ENCODE measurements around the gene LAMA5. TPM values are rescaled to one million over a fixed set of nuclear protein-coding genes. Genes with fewer than 3 reads are reported as not detected.

Gene LAMA5
- total RNA-seq, 4 donors from 2014 or later, result 93.9 to 179 (median 117) TPM

DNA sequence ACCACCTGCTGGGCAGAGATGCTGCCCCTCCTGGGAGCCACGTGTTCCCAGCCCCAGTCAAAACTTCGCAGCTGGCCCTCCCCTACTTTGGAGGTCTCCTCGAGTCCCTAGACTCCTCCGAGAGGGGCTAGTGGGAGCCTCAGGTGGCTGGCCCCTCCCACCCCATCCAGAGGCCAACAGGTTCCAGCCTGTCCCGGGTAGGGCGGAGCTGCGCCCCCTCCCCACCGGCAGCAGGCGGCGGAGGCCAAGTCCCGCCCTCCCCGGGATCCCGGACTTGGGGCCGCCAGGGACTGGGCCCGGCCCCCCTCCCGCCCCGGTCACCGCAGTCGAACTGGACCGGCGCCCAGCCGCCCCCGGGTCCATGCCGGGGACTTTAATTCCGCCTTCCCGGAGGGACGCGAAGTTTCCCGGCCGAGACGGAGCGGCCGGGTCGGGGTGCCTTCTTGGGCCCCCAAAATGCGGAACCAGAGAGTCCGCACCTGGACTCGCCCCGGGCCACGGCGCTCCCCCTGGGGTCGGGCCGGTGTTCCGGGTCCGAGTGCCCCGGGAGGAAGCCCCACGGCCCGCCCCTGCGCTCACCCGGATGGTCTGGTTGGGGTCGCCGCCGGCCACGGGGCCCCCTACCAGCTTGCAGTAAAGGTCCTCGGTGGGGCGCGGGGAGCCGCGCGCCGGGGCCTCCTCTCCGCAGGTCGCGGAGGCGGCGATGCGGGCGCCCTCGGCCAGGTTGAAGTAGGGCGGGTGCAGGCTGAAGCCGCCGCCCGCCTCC, 559 bp downstream of the LAMA5 start:
- DNase-seq, result peak; percentile 80 to 85
- Histone ChIP-seq H3K27me3 (no peaks in the 10 kb centered on the region), H3K4me3 (replicated peaks in 1 of 3) (peak overlapping the region; percentile 71 to 92 (median 76)), H3K27ac (peak overlapping the region; percentile 87 to 97 (median 95)), H3K9me3 (no peaks in the 10 kb centered on the region), H3K36me3 (no peaks in the 10 kb centered on the region), H3K4me1 (peaks cover 85 to 92% of the 10 kb centered on the region in 2 donors)
- WGBS, 2 donors, result 15% methylated on average over 4 of the region's 72 CpGs; no CpG with 5 or more reads in 1 of the 2 donors
- intact Hi-C loops (cut with DNase I), result no loop called here
- TF ChIP-seq POLR2A (IDR thresholded peaks at IDR 0.05), result no peak
- TF ChIP-seq, protein P1, sequence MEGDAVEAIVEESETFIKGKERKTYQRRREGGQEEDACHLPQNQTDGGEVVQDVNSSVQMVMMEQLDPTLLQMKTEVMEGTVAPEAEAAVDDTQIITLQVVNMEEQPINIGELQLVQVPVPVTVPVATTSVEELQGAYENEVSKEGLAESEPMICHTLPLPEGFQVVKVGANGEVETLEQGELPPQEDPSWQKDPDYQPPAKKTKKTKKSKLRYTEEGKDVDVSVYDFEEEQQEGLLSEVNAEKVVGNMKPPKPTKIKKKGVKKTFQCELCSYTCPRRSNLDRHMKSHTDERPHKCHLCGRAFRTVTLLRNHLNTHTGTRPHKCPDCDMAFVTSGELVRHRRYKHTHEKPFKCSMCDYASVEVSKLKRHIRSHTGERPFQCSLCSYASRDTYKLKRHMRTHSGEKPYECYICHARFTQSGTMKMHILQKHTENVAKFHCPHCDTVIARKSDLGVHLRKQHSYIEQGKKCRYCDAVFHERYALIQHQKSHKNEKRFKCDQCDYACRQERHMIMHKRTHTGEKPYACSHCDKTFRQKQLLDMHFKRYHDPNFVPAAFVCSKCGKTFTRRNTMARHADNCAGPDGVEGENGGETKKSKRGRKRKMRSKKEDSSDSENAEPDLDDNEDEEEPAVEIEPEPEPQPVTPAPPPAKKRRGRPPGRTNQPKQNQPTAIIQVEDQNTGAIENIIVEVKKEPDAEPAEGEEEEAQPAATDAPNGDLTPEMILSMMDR (IDR thresholded peaks at IDR 0.05), result no peak

DNA sequence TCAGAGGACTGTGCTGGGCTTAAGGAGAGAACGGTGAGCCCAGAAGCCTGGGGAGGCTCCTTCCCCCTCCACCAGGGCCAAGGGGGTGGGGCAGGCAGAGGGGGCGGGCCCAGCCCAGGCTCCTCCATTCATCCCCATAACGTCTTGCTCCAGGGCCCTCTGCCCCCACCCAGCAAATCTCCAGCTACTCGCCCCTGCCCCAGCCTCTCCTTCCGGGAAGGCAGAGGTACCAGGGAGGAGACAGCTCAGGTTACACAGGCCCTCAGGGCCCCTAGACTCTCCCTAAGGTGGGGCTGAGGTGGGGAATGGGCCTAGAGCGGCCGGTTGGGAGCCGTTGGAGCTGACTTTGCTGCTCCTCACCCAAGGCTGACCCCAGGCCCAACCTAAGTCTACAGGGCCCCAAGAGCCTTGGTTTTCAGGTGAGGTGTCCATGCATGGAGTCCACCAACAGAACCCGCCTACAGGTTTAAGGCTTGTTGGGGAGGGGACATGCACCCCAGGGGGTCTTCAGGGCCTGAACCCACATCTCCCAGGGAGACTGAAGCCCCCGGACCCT, 1.2 kb downstream of the LAMA5 start:
- no peaks in the 10 kb centered on the region for H3K36me3 ChIP-seq
- 11 to 13% methylated on average over 3 to 9 of the region's 10 CpGs for WGBS, 2 donors
- intact Hi-C loops (cut with DNase I), result no loop called here
- peak overlapping the region; percentile 87 to 97 (median 95) for H3K27ac ChIP-seq
- no peaks in the 10 kb centered on the region for H3K9me3 ChIP-seq
- peak overlapping the region; percentile 71 to 92 (median 76) for H3K4me3 ChIP-seq (replicated peaks in 1 of 3)
- no peaks in the 10 kb centered on the region for H3K27me3 ChIP-seq
- peaks cover 86 to 92% of the 10 kb centered on the region in 2 donors for H3K4me1 ChIP-seq
- peak; percentile 68 to 71 for DNase-seq
- TF ChIP-seq POLR2A (IDR thresholded peaks at IDR 0.05), result no peak
- TF ChIP-seq, protein P1 (IDR thresholded peaks at IDR 0.05), result no peak

DNA sequence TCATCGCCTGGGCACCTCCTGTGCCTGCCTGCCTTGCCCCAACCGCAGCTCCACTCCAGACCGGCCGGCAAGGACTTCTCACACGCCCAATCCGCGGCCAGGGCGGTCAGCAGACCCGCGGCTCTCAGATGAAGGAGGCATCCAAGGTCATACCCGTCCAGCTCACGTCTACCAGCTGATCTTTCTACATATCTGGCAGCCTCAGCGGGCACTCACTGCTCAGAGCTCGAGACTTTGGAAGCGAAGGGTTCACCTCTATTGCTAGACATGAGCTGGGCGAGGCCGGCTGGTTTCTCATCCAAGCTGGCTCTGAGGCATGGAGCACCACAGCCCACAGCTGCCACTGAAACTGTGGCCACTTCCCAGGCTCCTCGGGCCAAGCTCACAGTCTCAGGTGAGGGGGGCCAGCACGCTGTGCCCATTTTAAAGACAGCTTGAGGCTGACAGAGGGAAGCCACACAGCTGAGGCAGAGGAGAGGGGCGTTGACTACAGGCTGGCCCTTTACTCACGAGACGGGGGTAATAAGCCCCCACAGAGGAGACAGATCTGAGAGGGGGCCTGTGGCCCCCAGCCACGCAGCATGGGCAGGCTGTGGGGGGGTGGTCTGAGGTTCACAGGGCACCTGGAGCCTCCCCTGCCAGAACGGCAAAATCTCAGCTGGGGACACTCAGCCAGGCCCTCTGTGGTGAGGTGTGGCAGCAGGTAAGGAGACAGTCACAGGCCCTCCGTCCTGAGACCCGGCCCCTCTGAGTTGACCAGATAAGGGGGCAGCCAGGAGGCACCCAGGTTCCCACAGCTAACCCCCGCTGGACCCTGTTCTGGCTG, 2.0 kb downstream of the LAMA5 start:
- DNase-seq, result peak; percentile 67 to 79
- Histone ChIP-seq H3K27ac (peak overlapping the region; percentile 87 to 97 (median 95)), H3K4me3 (replicated peaks in 1 of 3) (peak overlapping the region in 1 of 3 donors; percentile 92)

DNA sequence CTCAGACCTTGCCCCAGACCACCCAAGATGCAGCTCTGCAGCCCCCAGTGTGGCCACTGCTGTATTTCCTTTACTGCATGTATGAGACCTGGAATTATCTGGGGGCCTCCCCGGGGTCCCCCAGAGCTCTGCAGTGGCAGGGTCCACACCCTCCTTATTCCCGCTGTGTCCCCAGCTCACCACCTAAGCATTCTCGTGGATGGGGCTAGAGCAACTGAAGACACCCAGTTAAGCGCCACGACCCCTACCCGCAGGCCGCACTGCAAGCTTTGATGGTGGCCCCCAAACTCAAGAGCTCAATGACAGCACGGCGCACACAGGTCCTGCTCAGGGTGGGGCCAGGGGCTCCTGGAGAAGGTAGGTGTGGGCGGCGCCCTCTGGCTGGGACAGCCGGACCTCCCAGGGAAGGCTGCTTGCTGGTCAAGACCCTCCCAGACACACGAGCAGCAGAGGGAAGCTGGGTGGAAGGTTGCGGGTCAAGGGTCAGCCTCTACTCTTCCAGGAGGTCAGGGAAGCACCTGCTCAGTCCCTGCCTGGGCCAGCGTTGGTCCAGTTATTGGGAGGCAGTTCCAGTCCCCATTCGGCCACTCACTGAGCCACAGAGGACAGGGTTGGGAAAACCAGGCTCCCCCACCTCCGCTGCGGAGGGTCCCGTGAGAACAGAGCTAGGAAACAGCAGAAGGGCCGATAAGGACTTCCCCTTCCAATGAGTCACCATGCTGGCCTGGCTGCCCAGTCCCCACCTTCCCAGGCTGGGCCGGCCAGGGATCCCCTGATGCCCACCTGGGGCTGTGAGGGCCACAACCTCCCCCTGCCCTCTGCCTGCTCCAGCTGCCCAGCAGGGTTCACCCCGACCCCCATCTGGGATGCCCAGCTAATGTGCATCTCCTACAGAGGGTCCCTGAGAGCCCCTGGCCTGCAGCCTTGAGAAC, 2.9 kb downstream of the LAMA5 start:
- 80 to 90% methylated on average over 11 to 12 of the region's 22 CpGs for WGBS, 2 donors
- TF ChIP-seq, protein P1 (IDR thresholded peaks at IDR 0.05), result no peak
- TF ChIP-seq POLR2A (IDR thresholded peaks at IDR 0.05), result no peak
- Histone ChIP-seq H3K4me1 (peaks cover 84 to 88% of the 10 kb centered on the region in 2 donors), H3K9me3 (no peaks in the 10 kb centered on the region), H3K27ac (peak overlapping the region; percentile 87 to 97 (median 95)), H3K36me3 (no peaks in the 10 kb centered on the region), H3K4me3 (replicated peaks in 1 of 3) (no peak overlapping the region), H3K27me3 (no peaks in the 10 kb centered on the region)
- DNase-seq, result peak; percentile 1 to 6
- intact Hi-C loops (cut with DNase I), result no loop called here

More for the DNA sequence above, 2.0 kb downstream of the LAMA5 start:
- Histone ChIP-seq H3K27me3 (no peaks in the 10 kb centered on the region), H3K9me3 (no peaks in the 10 kb centered on the region), H3K4me1 (peaks cover 82 to 89% of the 10 kb centered on the region in 2 donors), H3K36me3 (no peaks in the 10 kb centered on the region)
- intact Hi-C loops (cut with DNase I), result no loop called here
- TF ChIP-seq POLR2A (IDR thresholded peaks at IDR 0.05), result peak in 1 of 2 donors; percentile 49
- TF ChIP-seq, protein P1 (IDR thresholded peaks at IDR 0.05), result no peak
- WGBS, 2 donors, result 51 to 55% methylated on average over 10 to 13 of the region's 27 CpGs

Data from thyroid gland (tissue), 4 donors.